Lung (tissue), 12 donors: ENCODE data around the gene ZNF516. TPM values are rescaled to one million over a fixed set of nuclear protein-coding genes. Genes with fewer than 3 reads are reported as not detected.
A peak's percentile ranks its signal among the peaks of the same experiment; 100 is the strongest.

Experiments
- ATAC-seq: fragments of 200-7000 bp; cut with Tn5 transposase; one replicate; pipeline ENCODE4 v1.9.1; 2020; ENCODE audit warnings: moderate number of reproducible peaks; ENCODE audit not compliant: insufficient read depth, low FRiP score
- DNase-seq, 3 donors: peaks; one replicate each; pipeline ENCODE4 v3.0.0-alpha.2; 2013 to 2017
- H3K27ac ChIP-seq, 2 donors: one replicate each; pipeline ENCODE4 v1.5.1; 2013; ENCODE audit warnings: mild to moderate bottlenecking in 2 of 2, moderate library complexity in 2 of 2, control low read depth in 1 of 2, inconsistent platforms in 1 of 2, low read depth in 1 of 2, low read length in 1 of 2
- H3K27me3 ChIP-seq, 3 donors: one replicate each; pipeline ENCODE4 v1.5.1; 2013; ENCODE audit warnings: low read length in 2 of 3; ENCODE audit not compliant: control insufficient read depth in 3 of 3, insufficient read depth in 3 of 3
- H3K36me3 ChIP-seq, 4 donors: one replicate each; pipeline ENCODE4 v1.5.1; 2013; ENCODE audit warnings: low read length in 4 of 4, mild to moderate bottlenecking in 1 of 4, moderate library complexity in 1 of 4; ENCODE audit not compliant: control insufficient read depth in 4 of 4, insufficient read depth in 4 of 4
- H3K4me1 ChIP-seq, 5 donors: one replicate each; pipeline ENCODE4 v1.5.1; 2013; ENCODE audit warnings: low read length in 5 of 5, mild to moderate bottlenecking in 2 of 5, moderate library complexity in 1 of 5; ENCODE audit not compliant: control insufficient read depth in 5 of 5, insufficient read depth in 5 of 5
- H3K4me3 ChIP-seq: one replicate; pipeline ENCODE4 v1.5.1; 2013; ENCODE audit warnings: mild to moderate bottlenecking, control low read depth, moderate library complexity
- H3K9ac ChIP-seq, 2 donors: one replicate each; pipeline ENCODE4 v1.5.1; 2013; ENCODE audit warnings: low read length in 2 of 2, control low read depth in 1 of 2; ENCODE audit not compliant: insufficient read depth in 1 of 2
- H3K9me3 ChIP-seq, 4 donors: one replicate each; pipeline ENCODE4 v1.5.1; 2013; ENCODE audit warnings: low read length in 3 of 4, mild to moderate bottlenecking in 1 of 4, moderate library complexity in 1 of 4; ENCODE audit not compliant: control insufficient read depth in 4 of 4, insufficient read depth in 3 of 4
- WGBS, 2 donors: extraction: QIAGEN DNeasy Blood & Tissue Kit; methylation state at CpG; one replicate each; pipeline ENCODE4 v1.1.7; 2013; 5-methylcytosine and 5-hydroxymethylcytosine counted together
- polyA plus RNA-seq, 2 donors: library from polyadenylated mRNA; stranded (reverse); fragments of 200-250 nt; gene quantifications; one replicate each; pipeline ENCODE4 v1.2.1, GENCODE V29; 2013
- total RNA-seq, 2 donors: library from RNA; depleted of rRNA in 1 of 2; stranded (reverse); fragments of >200 nt in 1 of 2; gene quantifications; one replicate each; pipeline ENCODE4 v1.2.1, GENCODE V29; 2014 to 2021
- TF ChIP-seq, protein P1 (sequence below): IDR thresholded peaks from 2 replicates; pipeline ENCODE4 v1.5.1; 2012; ENCODE audit warnings: mild to moderate bottlenecking; ENCODE audit errors: control extremely low read depth, extremely low read depth
- donor health status: control.
- donor health status: control.
- donor health status: Bipolar disorder and iron deficiency.
- donor health status: healthy.
- donor health status: DM: yes; HTN: yes; CAD: no.

Gene ZNF516
- total and polyA plus RNA-seq, 4 donors = 7.7 to 45.4 (median 26.4) TPM

DNA sequence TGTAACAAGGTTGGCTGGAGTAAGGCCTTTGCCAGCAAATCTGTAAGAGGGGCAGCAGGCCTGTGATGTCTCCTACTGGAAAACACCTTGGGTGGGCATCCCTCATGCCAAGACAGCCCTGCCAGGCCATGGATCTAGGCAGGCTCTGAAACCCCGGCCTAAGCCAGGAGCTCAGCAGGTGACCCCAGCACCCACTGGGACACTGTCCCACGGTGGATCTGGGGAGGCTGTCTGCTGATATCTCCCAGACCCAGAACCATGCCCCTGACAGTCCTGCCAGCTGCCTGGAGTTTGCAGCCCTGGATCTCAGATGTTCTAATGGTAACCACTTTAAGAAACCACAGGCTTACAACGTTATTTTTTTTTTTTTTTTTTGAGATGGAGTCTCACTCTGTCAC lies 117.7 kb downstream of the ZNF516 start:
- DNase-seq = no peak
- H3K36me3 ChIP-seq = peaks cover 7 to 17% (median 13%) of the 10 kb centered on the region in 4 donors
- no peak overlapping the region for H3K27ac ChIP-seq
- WGBS, 2 donors = 73 to 85% methylated on average over 3 of the region's 3 CpGs
- no peak for ATAC-seq
- TF ChIP-seq, protein P1, sequence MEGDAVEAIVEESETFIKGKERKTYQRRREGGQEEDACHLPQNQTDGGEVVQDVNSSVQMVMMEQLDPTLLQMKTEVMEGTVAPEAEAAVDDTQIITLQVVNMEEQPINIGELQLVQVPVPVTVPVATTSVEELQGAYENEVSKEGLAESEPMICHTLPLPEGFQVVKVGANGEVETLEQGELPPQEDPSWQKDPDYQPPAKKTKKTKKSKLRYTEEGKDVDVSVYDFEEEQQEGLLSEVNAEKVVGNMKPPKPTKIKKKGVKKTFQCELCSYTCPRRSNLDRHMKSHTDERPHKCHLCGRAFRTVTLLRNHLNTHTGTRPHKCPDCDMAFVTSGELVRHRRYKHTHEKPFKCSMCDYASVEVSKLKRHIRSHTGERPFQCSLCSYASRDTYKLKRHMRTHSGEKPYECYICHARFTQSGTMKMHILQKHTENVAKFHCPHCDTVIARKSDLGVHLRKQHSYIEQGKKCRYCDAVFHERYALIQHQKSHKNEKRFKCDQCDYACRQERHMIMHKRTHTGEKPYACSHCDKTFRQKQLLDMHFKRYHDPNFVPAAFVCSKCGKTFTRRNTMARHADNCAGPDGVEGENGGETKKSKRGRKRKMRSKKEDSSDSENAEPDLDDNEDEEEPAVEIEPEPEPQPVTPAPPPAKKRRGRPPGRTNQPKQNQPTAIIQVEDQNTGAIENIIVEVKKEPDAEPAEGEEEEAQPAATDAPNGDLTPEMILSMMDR = no peak
- H3K27me3 ChIP-seq = no peaks in the 10 kb centered on the region
- H3K4me1 ChIP-seq = peaks cover 0 to 6% (median 0%) of the 10 kb centered on the region in 5 donors
- H3K9me3 ChIP-seq = no peaks in the 10 kb centered on the region
- H3K9ac ChIP-seq = no peak overlapping the region
- no peak overlapping the region for H3K4me3 ChIP-seq

DNA sequence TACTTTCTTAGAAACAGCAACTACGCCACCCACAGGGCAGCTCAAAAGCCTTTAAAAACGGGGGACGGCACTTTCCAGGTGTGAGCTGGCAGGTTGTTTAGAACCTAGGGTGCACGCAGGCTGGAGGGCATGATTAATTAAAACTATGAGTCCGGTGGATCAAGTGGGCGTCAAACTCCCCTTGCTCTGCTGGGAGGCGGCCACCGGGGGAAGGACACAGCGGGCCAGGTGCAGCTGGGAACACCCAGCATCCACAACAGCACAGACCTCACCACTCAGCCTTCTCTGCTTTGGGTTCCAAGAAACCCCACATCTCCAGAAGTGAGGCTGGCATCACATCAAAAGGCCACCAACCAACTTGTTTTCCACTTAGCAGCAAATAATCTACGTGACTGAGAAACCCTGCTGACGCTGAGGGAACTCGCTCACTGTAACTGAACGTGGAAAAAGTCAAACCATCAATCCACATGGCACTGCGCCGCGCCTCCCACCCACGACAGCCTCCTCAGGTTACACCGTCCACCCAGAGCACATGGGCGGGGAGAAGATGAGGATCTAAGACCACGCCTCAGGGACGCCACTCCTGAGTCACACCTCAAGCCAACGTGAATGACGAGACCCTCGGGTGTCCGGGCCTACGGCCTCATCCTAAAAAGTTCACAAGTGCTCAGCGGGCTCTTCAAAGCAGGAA lies 118.2 kb downstream of the ZNF516 start:
- 67 to 82% methylated on average over 27 of the region's 27 CpGs for WGBS, 2 donors
- TF ChIP-seq, protein P1 = no peak
- peaks cover 7 to 19% (median 13%) of the 10 kb centered on the region in 4 donors for H3K36me3 ChIP-seq
- H3K4me1 ChIP-seq = peaks cover 0 to 6% (median 0%) of the 10 kb centered on the region in 5 donors
- no peak overlapping the region for H3K4me3 ChIP-seq
- no peaks in the 10 kb centered on the region for H3K9me3 ChIP-seq
- H3K27ac ChIP-seq = peak overlapping the region in 1 of 2 donors; percentile 40
- no peaks in the 10 kb centered on the region for H3K27me3 ChIP-seq
- DNase-seq = peak in 1 of 3 donors; percentile 57
- no peak overlapping the region for H3K9ac ChIP-seq
- no peak for ATAC-seq

DNA sequence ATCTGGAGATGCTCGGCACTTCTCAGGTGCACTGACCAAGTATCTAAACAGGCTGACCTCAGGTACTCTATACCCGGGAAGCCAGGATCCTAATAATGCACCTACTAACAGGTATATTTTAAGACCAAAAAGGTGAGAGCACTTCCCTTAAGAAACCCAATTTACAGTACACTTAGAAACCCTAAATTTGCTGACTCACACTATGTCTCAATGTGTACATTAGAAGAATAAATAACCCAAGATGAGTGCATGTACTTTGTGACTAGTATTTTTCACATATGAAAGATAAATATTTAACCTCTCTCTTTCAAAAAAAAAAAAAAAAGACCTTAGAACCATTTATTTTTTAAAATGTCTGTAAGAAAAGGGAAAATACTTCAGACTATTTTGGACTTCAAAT lies 118.8 kb downstream of the ZNF516 start:
- H3K27ac ChIP-seq = no peak overlapping the region
- TF ChIP-seq, protein P1 = no peak
- no peaks in the 10 kb centered on the region for H3K27me3 ChIP-seq
- no peak overlapping the region for H3K9ac ChIP-seq
- WGBS, 2 donors = 74 to 80% methylated on average over 2 of the region's 2 CpGs
- H3K9me3 ChIP-seq = no peaks in the 10 kb centered on the region
- no peak overlapping the region for H3K4me3 ChIP-seq
- ATAC-seq (peak; percentile 23), DNase-seq (peak in 2 of 3 donors; percentile 38 to 66)
- H3K4me1 ChIP-seq = peaks cover 0 to 6% (median 0%) of the 10 kb centered on the region in 5 donors
- peaks cover 7 to 19% (median 13%) of the 10 kb centered on the region in 4 donors for H3K36me3 ChIP-seq
